Testis (tissue), 3 donors: ENCODE measurements around the gene PPOX. TPM values are rescaled to one million over a fixed set of nuclear protein-coding genes. Genes with fewer than 3 reads are reported as not detected.

Experiments
- DNase-seq: peaks from one replicate; pipeline ENCODE4 v3.0.0-alpha.2; 2019
- H3K27ac ChIP-seq, 2 donors: fragments of 200-600 bp; sonication (generic); one replicate each; pipeline ENCODE4 v1.5.1; 2019
- H3K27me3 ChIP-seq: fragments of 200-600 bp; sonication (generic); one replicate; pipeline ENCODE4 v1.5.1; 2019
- H3K36me3 ChIP-seq: fragments of 200-600 bp; sonication (generic); one replicate; pipeline ENCODE4 v1.5.1; 2017; ENCODE audit warnings: low read depth; ENCODE audit errors: missing control alignments
- H3K4me1 ChIP-seq: fragments of 200-600 bp; sonication (generic); one replicate; pipeline ENCODE4 v1.5.1; 2019
- H3K4me3 ChIP-seq, 2 donors: fragments of 200-600 bp; sonication (generic); one replicate each; pipeline ENCODE4 v1.5.1; 2017 to 2019
- H3K9me3 ChIP-seq: fragments of 200-600 bp; sonication (generic); one replicate; pipeline ENCODE4 v1.5.1; 2017
- CTCF ChIP-seq, 3 experiments: fragments of 450-650 bp in 2 of 3; fragments of 200-600 bp in 1 of 3; sonication (generic) in 1 of 3; IDR thresholded peaks; one replicate each; pipeline ENCODE4 v1.5.1; 2016 to 2019; ENCODE audit warnings: antibody characterized with exemption in 3 of 3, mild to moderate bottlenecking in 2 of 3, moderate library complexity in 1 of 3
- POLR2A ChIP-seq: fragments of 450-650 bp; IDR thresholded peaks from one replicate; pipeline ENCODE4 v1.6.1; 2017; ENCODE audit warnings: antibody characterized with exemption, mild to moderate bottlenecking, moderate library complexity
- WGBS, 2 donors: methylation state at CpG; one replicate each; pipeline ENCODE4 v1.1.5; 2018; 5-methylcytosine and 5-hydroxymethylcytosine counted together
- intact Hi-C: fragments of 100-400 bp; cut with DNase I; formaldehyde crosslinking; loops from one replicate; pipeline ENCODE4 v1.15.1; 2023; ENCODE audit warnings: low total_unique reads
- polyA plus RNA-seq: library from polyadenylated mRNA; stranded (reverse); fragments of 350-450 nt; fragmentation: Illumina TruSeq; extraction: RNeasy Lipid Tissue Mini Kit (QIAGEN cat#74804); gene quantifications from one replicate; pipeline ENCODE4 v1.2.3, GENCODE V29; 2014; ENCODE audit warnings: low read depth, low replicate concordance; ENCODE audit not compliant: insufficient read depth
- total RNA-seq, 2 donors: library from RNA; depleted of rRNA; stranded (reverse); fragments of >200 nt; gene quantifications; one replicate each; pipeline ENCODE4 v1.2.3, GENCODE V29; 2016

The PPOX gene
- total and polyA plus RNA-seq, 3 donors from 2014 or later: 19.5 to 24.8 (median 20.5) TPM

DNA sequence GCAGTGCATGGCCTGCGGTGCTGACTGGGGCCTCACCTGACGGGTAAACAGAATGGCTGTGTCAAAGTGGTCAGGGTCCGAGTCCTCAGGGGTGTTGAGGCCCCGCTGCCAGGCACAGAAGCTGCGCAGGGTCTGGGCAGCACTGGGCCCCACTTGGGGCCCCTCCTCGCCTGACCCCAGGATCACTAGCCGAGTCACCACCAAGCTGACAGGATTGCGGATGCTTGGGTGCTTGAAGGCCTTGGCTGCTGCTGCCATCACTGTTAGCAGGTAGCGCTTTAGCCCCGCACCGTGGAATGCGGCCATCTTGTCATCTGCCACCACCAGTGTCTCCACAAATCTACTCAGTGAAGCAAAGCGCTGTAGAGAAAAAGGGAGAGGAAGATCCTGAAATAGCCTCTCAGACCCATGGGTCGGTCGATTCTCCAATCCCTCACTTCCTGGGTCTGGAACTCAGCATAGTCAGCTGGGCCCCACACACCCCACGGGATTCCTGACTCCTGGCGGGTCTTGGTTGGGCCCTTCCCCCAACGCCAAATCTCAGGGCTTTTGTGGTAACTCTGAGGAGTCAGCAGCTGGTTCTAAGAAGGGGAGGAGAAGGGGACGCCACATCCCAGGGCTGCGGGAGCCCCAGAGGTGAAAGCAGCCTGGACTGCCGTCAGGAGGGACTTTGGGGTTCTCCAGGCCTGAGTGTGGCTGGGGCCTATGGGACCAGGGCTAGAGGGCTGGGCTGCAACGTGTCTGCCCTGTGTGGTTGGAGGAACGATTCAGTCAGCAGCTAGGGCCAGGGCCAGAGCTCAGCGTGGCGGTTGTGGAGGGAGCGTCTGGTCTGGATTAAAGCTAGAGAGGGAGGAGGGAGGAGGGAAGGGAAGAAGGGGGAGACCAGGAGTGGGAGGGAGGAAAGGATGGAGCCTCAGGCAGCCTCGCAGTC is 30.6 kb downstream of the PPOX start:
- Histone ChIP-seq H3K27ac (peak overlapping the region; percentile 67 to 100), H3K9me3 (no peaks in the 10 kb centered on the region), H3K4me3 (no peak overlapping the region), H3K4me1 (peaks cover 56% of the 10 kb centered on the region), H3K27me3 (no peaks in the 10 kb centered on the region), H3K36me3 (no peaks in the 10 kb centered on the region)
- DNase-seq: peak; percentile 43
- 63 to 68% methylated on average over 21 to 27 of the region's 27 CpGs for WGBS, 2 donors
- TF ChIP-seq CTCF (IDR thresholded peaks at IDR 0.05): no peak
- TF ChIP-seq POLR2A: no peak
- intact Hi-C loops: no loop called here

- TF ChIP-seq CTCF (IDR thresholded peaks at IDR 0.05) (no peak), POLR2A (no peak)
- peaks cover 55% of the 10 kb centered on the region for H3K4me1 ChIP-seq
- no peaks in the 10 kb centered on the region for H3K27me3 ChIP-seq
- peak overlapping the region; percentile 67 to 100 for H3K27ac ChIP-seq
- no peaks in the 10 kb centered on the region for H3K36me3 ChIP-seq
- no peak overlapping the region for H3K4me3 ChIP-seq
- no peaks in the 10 kb centered on the region for H3K9me3 ChIP-seq
- intact Hi-C loops: no loop called here
- DNase-seq: no peak
- 63 to 67% methylated on average over 7 to 9 of the region's 11 CpGs for WGBS, 2 donors
Measured at GRCh38 chr1:161197560-161198193, 31.5 kb downstream of the PPOX start.

GRCh38 chr1:161198194-161198896 is 32.1 kb downstream of the PPOX start:
- Histone ChIP-seq H3K27me3 (no peaks in the 10 kb centered on the region), H3K4me3 (no peak overlapping the region), H3K4me1 (peaks cover 58% of the 10 kb centered on the region), H3K36me3 (no peaks in the 10 kb centered on the region), H3K27ac (peak overlapping the region; percentile 67 to 100), H3K9me3 (no peaks in the 10 kb centered on the region)
- WGBS, 2 donors: 22 to 41% methylated on average over 2 to 18 of the region's 20 CpGs
- intact Hi-C loops: no loop called here
- no peak for TF ChIP-seq CTCF (IDR thresholded peaks at IDR 0.05)
- no peak for TF ChIP-seq POLR2A
- DNase-seq: no peak

DNA sequence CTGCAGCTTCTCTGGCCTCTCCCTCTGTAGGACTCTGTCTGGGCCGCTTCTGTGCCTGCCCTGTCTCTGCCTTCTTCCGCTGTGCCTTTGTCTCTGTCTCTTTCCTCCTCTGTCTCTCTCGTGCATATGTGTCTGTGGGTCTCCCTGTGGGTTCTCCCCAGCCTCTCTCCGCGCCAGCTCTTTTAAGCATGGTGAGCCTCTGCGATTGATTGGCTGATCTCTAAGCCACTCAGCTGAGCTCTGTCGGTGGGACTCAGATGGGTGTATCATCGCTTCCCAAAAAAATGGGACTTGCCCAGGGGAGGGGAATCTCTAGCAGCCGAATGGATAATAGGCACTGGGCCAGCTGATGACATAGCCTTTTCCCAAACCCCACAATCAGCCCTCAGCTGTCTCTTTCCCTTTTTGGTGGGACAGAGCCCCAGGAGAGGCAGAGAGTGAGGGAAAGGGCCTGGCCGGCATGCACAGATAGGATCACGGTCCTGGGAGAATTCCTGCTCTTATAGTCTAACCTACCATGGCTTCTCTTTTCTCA is 32.7 kb downstream of the PPOX start, which contains the start of gene ADAMTS4:
Gene ADAMTS4, minus strand, starts transcription at position 158 of the 535 bp plus-strand sequence. CDS start 427 bp downstream, outside the sequence.
- Histone ChIP-seq H3K4me3 (no peak within 1 kb of the TSS), H3K27me3 (no peaks in the 10 kb centered on the region), H3K27ac (peak within 1 kb of the TSS; percentile 99 to 100), H3K9me3 (no peaks in the 10 kb centered on the region), H3K4me1 (peaks cover 63% of the 10 kb centered on the region), H3K36me3 (no peaks in the 10 kb centered on the region)
- 53 to 58% methylated on average over 11 of the region's 11 CpGs for WGBS, 2 donors
- DNase-seq: peak; percentile 56
- intact Hi-C loops: no loop called here
- no peak for TF ChIP-seq CTCF (IDR thresholded peaks at IDR 0.05)
- TF ChIP-seq POLR2A: no peak
